SU-DHL-6 (cell line): ENCODE data around the gene ILRUN.
"Not testable (repeated sequence)": the region's sequence is repeated elsewhere in the genome, so short reads cannot be mapped to it uniquely, and the experiment has no call there.

Source experiments
- H2AFZ ChIP-seq: fragments of 200-600 bp; sonication (generic); 2 replicates; pipeline ENCODE4 v1.6.1; 2014; ENCODE audit warnings: low read depth, mild to moderate bottlenecking, moderate library complexity, mixed read lengths, antibody characterized with exemption, low read length; ENCODE audit not compliant: severe bottlenecking
- H3F3A ChIP-seq: fragments of 200-600 bp; shearing (Covaris generic); 2 replicates; pipeline ENCODE4 v1.6.0; 2016; ENCODE audit warnings: antibody characterized with exemption, mild to moderate bottlenecking; ENCODE audit not compliant: insufficient read depth
- H3K27ac ChIP-seq: fragments of 200-600 bp; sonication (generic); 2 replicates; pipeline ENCODE4 v1.5.1; 2016; ENCODE audit warnings: low read depth, mild to moderate bottlenecking, low read length, moderate library complexity, mixed read lengths
- H3K27me3 ChIP-seq: fragments of 200-600 bp; sonication (generic), shearing (Covaris generic); 2 replicates; pipeline ENCODE4 v1.6.0; 2014; ENCODE audit warnings: mild to moderate bottlenecking, low read length
- H3K36me3 ChIP-seq: fragments of 200-600 bp; sonication (generic); 2 replicates; pipeline ENCODE4 v1.6.1; 2014; ENCODE audit warnings: mild to moderate bottlenecking, low read length, mixed read lengths
- H3K4me2 ChIP-seq: fragments of 300-600, 200-600 bp; shearing (Covaris generic), sonication (generic); 2 replicates; pipeline ENCODE4 v1.6.0; 2014; ENCODE audit warnings: low read length, low read depth, mild to moderate bottlenecking; ENCODE audit not compliant: poor library complexity, severe bottlenecking
- H3K4me3 ChIP-seq: fragments of 200-600 bp; sonication (generic); 2 replicates; pipeline ENCODE4 v1.5.1; 2014; ENCODE audit warnings: antibody characterized with exemption, low read length, mild to moderate bottlenecking, mixed read lengths; ENCODE audit not compliant: insufficient read depth, poor library complexity, severe bottlenecking
- H3K79me2 ChIP-seq: fragments of 200-600 bp; sonication (generic); 2 replicates; pipeline ENCODE4 v1.6.1; 2014; ENCODE audit warnings: mild to moderate bottlenecking, low read length, moderate library complexity; ENCODE audit not compliant: insufficient read depth
- H3K9ac ChIP-seq: fragments of 200-600 bp; sonication (generic); 2 replicates; pipeline ENCODE4 v1.7.0; 2014; ENCODE audit warnings: mild to moderate bottlenecking, low read length
- H3K9me2 ChIP-seq: fragments of 200-600 bp; sonication (generic); replicated peaks from 2 replicates; pipeline ENCODE4 v1.6.1; 2014; ENCODE audit warnings: low read length; ENCODE audit not compliant: insufficient read depth
- H3K9me3 ChIP-seq: fragments of 200-600 bp; sonication (generic); 2 replicates; pipeline ENCODE4 v1.6.1; 2014; ENCODE audit warnings: low read length, mixed read lengths; ENCODE audit not compliant: insufficient read depth
- H4K20me1 ChIP-seq: fragments of 200-600 bp; sonication (generic); 2 replicates; pipeline ENCODE4 v1.6.1; 2014; ENCODE audit warnings: low read depth, mild to moderate bottlenecking, antibody characterized with exemption, low read length, moderate library complexity, mixed read lengths
- EZH2phosphoT487 ChIP-seq: fragments of 200-600 bp; sonication (generic), shearing (Covaris generic); conservative IDR thresholded peaks from 2 replicates; pipeline ENCODE4 v1.6.1; 2018; ENCODE audit warnings: mild to moderate bottlenecking, antibody characterized with exemption, low read length, moderate library complexity, mixed read lengths
- TF ChIP-seq, protein P1 (sequence below): fragments of 200-600 bp; sonication (generic); IDR thresholded peaks from one replicate; pipeline ENCODE4 v1.5.1; 2017; ENCODE audit warnings: antibody characterized with exemption, mild to moderate bottlenecking, low read length, moderate library complexity; ENCODE audit not compliant: insufficient read depth, poor library complexity, severe bottlenecking

ILRUN gene

DNA sequence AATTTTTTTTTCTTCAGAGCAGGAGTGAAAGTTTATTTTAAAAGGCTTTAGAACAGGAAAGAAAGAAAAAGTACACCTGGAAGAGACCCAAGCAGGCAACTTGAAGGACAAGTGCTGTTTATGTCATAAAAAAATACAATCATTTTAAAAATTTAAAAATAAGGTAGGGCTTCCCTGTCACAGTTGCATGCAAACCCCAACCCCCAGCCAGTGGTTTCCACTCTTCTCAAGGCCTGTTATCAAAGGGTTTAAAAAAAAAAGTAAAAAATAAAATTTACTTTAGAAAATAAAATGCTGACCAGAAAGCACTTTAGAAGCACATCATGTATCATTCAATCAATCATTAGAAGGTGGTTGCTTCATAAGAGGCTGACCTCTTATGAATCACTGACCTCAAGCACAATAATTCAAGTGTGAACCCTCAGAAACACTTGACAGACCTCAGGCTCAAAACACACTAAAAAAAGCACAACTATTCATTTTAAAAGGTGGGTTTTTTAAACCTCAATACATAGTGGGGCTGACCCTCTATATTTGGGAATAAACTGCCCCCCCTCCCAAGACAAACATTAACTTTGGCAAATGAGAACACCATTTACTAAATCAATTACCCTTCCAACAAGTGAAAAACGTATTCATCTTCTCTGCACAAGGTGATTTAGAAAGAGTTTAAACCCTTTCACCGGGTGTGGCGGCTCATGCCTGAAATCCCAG is 15.6 kb downstream of the ILRUN start:
- no peak overlapping the region for H2AFZ ChIP-seq
- H3K27ac ChIP-seq: peak overlapping the region; percentile 62
- H3K9me2 ChIP-seq: no peaks in the 10 kb centered on the region
- no peaks in the 10 kb centered on the region for H3K27me3 ChIP-seq
- peaks cover 87% of the 10 kb centered on the region for H3K79me2 ChIP-seq
- no peak overlapping the region; the same call in 1 of the 2 replicates for H3K9ac ChIP-seq
- no peak for TF ChIP-seq EZH2phosphoT487
- peaks cover 29% of the 10 kb centered on the region for H3F3A ChIP-seq
- no peaks in the 10 kb centered on the region for H3K9me3 ChIP-seq
- H3K36me3 ChIP-seq: no peaks in the 10 kb centered on the region
- no peak overlapping the region for H3K4me3 ChIP-seq
- H3K4me2 ChIP-seq: peak overlapping the region; percentile 33
- peaks cover 5% of the 10 kb centered on the region; the same call in 1 of the 2 replicates for H4K20me1 ChIP-seq

DNA sequence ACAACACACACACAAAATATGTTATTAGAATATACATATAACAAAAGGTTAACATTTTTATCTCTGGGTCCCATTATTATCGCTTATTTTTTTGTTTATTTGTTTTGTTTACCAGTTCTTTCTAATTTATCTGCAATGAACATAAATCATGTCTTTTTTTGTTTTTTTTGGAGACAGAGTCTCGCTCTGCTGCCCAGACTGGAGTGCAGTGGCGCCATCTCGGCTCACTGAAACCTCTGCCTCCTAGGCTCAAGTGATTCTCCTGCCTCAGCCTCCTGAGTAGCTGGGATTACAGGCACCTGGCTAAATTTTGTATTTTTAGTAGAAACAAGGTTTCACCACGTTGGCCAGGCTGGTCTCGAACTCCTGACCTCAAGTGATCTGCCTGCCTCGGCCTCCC is 16.3 kb downstream of the ILRUN start:
- H3K4me2 ChIP-seq: peak overlapping the region; percentile 33
- not testable (repeated sequence) for H4K20me1 ChIP-seq, H2AFZ ChIP-seq, H3K36me3 ChIP-seq, H3K27me3 ChIP-seq, H3K9ac ChIP-seq, H3K9me2 ChIP-seq, H3K9me3 ChIP-seq, H3K4me3 ChIP-seq
- H3F3A ChIP-seq: peaks cover 32% of the 10 kb centered on the region
- H3K79me2 ChIP-seq: peaks cover 87% of the 10 kb centered on the region
- H3K27ac ChIP-seq: peak overlapping the region; percentile 62; the same call in 1 of the 2 replicates

DNA sequence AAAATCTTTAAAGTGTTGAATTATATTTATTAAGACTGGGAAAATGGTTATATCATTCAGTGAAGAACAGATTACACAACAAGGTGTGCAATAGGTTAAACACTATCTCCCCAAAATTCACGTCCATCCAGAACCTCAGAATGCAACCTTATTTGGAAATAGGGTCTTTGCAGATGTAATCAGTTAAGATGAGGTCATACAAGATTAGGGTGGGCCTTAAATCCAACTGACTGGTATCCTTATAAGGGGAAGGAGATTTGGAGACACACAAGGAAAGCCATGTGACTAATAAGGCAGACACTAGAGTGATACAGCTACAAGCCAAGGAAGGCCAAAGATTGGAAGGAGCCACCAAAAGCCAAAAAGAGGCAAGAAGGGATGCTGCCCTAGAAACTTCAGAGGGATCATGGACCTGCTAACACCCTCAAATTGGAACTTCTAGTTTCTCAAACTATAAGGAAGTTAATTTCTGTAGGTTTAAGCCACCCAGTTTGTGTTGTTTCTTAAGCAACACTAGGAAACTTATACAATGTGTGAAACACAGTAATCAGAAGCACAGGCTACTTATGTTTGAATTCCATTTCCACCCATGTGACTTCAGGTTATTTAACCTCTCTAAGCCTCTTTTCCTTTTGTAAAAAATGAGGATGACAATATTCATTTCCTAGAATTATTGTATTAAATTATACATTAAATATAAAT is 16.9 kb downstream of the ILRUN start:
- peaks cover 86% of the 10 kb centered on the region for H3K79me2 ChIP-seq
- H3F3A ChIP-seq: peaks cover 36% of the 10 kb centered on the region
- no peak for TF ChIP-seq EZH2phosphoT487
- TF ChIP-seq, protein P1, sequence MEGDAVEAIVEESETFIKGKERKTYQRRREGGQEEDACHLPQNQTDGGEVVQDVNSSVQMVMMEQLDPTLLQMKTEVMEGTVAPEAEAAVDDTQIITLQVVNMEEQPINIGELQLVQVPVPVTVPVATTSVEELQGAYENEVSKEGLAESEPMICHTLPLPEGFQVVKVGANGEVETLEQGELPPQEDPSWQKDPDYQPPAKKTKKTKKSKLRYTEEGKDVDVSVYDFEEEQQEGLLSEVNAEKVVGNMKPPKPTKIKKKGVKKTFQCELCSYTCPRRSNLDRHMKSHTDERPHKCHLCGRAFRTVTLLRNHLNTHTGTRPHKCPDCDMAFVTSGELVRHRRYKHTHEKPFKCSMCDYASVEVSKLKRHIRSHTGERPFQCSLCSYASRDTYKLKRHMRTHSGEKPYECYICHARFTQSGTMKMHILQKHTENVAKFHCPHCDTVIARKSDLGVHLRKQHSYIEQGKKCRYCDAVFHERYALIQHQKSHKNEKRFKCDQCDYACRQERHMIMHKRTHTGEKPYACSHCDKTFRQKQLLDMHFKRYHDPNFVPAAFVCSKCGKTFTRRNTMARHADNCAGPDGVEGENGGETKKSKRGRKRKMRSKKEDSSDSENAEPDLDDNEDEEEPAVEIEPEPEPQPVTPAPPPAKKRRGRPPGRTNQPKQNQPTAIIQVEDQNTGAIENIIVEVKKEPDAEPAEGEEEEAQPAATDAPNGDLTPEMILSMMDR: no peak
- no peaks in the 10 kb centered on the region for H3K36me3 ChIP-seq
- no peak overlapping the region for H3K9ac ChIP-seq
- peak overlapping the region; percentile 62; the same call in 1 of the 2 replicates for H3K27ac ChIP-seq
- H3K9me2 ChIP-seq: no peaks in the 10 kb centered on the region
- no peak overlapping the region for H2AFZ ChIP-seq
- peaks cover 5% of the 10 kb centered on the region; the same call in 1 of the 2 replicates for H4K20me1 ChIP-seq
- no peaks in the 10 kb centered on the region for H3K27me3 ChIP-seq
- no peak overlapping the region for H3K4me3 ChIP-seq
- H3K4me2 ChIP-seq: peak overlapping the region; percentile 33
- no peaks in the 10 kb centered on the region for H3K9me3 ChIP-seq

DNA sequence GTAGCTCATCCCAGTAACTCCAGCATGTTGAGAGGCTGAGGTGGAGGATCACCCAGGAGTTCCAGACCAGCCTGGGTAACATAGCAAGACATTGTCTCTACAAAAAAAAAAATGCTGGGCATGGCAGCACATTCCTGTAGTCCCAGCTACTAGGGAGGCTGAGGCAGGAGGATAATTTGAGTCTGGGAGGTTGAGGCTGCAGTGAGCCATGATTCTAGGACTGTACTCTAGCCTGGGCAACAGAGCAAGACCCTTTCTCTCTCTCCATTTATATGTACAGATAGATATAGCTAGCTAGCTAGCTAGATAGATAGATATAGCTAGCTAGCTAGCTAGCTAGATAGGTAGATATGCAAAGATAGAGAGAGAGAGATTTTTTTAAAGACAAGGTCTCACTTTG is 20.4 kb downstream of the ILRUN start:
- Histone ChIP-seq H3K27me3 (no peaks in the 10 kb centered on the region), H3K36me3 (no peaks in the 10 kb centered on the region), H3K9me3 (no peaks in the 10 kb centered on the region), H2AFZ (no peak overlapping the region), H3K27ac (peak overlapping the region; percentile 73; the same call in 1 of the 2 replicates), H3K4me2 (no peak overlapping the region), H3K9me2 (no peaks in the 10 kb centered on the region), H3K79me2 (peaks cover 87% of the 10 kb centered on the region), H3K9ac (no peak overlapping the region), H4K20me1 (peaks cover 3% of the 10 kb centered on the region; the same call in 1 of the 2 replicates), H3F3A (peaks cover 45% of the 10 kb centered on the region), H3K4me3 (no peak overlapping the region)
- no peak for TF ChIP-seq EZH2phosphoT487
- TF ChIP-seq, protein P1: no peak

DNA sequence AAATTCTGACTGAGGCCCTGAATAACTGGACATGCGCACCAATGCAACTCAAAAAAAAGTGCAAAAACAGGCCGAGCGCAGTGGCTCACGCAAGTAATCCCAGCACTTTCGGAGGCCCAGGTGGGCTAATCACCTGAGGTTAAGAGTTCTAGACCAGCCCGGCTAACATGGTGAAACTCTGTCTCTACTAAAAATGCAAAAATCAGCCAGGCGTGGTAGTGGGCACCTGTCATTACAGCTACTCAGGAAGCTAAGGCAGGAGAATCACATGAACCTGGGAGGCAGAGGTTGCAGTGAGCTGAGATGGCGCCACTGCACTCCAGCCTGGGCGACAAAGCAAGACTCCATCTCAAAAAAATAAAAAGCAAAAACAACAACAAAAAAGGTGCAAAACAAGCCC is 21.6 kb downstream of the ILRUN start:
- Histone ChIP-seq H3K4me2 (peak overlapping the region; percentile 38), H3K79me2 (peaks cover 87% of the 10 kb centered on the region), H3K27ac (peak overlapping the region; percentile 73), H3F3A (peaks cover 34% of the 10 kb centered on the region; the same call in 1 of the 2 replicates)
- H3K9me2 ChIP-seq, H3K9me3 ChIP-seq, H3K36me3 ChIP-seq, H4K20me1 ChIP-seq, H3K9ac ChIP-seq, H2AFZ ChIP-seq, H3K27me3 ChIP-seq, H3K4me3 ChIP-seq: not testable (repeated sequence)
